HCT116 (cell line): ENCODE measurements around the gene DLG2. TPM values are rescaled to one million over a fixed set of nuclear protein-coding genes. Genes with fewer than 3 reads are reported as not detected.

Source experiments
- ATAC-seq: fragments of 200-7000 bp; cut with Tn5 transposase; 2 replicates; pipeline ENCODE4 v1.9.1; 2020; ENCODE audit warnings: mild to moderate bottlenecking, moderate library complexity
- BruUV-seq: library from RNA; stranded (reverse); fragments of 400-500 nt; replicated peaks from 2 replicates; lab custom pipeline; 2021; lab: Mats Ljungman, UMichigan
- CTCF ChIA-PET: fragments of 300-600 bp; sonication (Branson Sonifier 250); formaldehyde crosslinking; loops from one replicate; lab custom pipeline; 2021; ENCODE audit warnings: antibody characterized with exemption; lab: Charles Lee
- POLR2A ChIA-PET: fragments of 300-600, 350-600 bp; sonication (Branson Sonifier 250); formaldehyde crosslinking; loops from one replicate; lab custom pipeline; 2021; ENCODE audit warnings: antibody characterized with exemption; lab: Charles Lee
- RAD21 ChIA-PET, 2 experiments: fragments of 300-600 bp; sonication (Branson Sonifier 250); formaldehyde crosslinking; loops; one replicate each; lab custom pipeline; 2023; ENCODE audit warnings: low total read pairs in 2 of 2; ENCODE audit not compliant: uncharacterized antibody in 2 of 2, unreplicated experiment in 2 of 2, low non-redundant PET in 1 of 2; lab: Charles Lee
- DNase-seq: peaks from one replicate; pipeline ENCODE4 v3.0.0-alpha.2; 2010; ENCODE audit warnings: low read depth, low spot score
- H2AFZ ChIP-seq: fragments of 200-600 bp; shearing (Covaris generic), sonication (generic); 2 replicates; pipeline ENCODE4 v1.6.1; 2017; ENCODE audit warnings: low read depth, mixed run types, mixed read lengths, antibody characterized with exemption, low read length; ENCODE audit not compliant: poor library complexity, severe bottlenecking
- H3K27ac ChIP-seq: 2 replicates; pipeline ENCODE4 v1.5.1; 2012; ENCODE audit warnings: low read depth, low read length
- H3K27me3 ChIP-seq: fragments of 200-600 bp; sonication (generic); 2 replicates; pipeline ENCODE4 v1.6.1; 2016; ENCODE audit warnings: mixed run types, low read length, mixed read lengths; ENCODE audit not compliant: insufficient read depth
- H3K36me3 ChIP-seq, 2 experiments: fragments of 200-500 bp in 1 of 2; fragments of 200-600 bp in 1 of 2; sonication (Bioruptor generic) in 1 of 2; sonication (generic) in 1 of 2; 2 replicates each; pipeline versions ENCODE4 v1.5.1 to v1.6.1; 2014 to 2016; ENCODE audit warnings: low read length in 2 of 2, inconsistent platforms in 1 of 2, mixed read lengths in 1 of 2, mixed run types in 1 of 2; ENCODE audit not compliant: insufficient read depth in 2 of 2, control insufficient read depth in 1 of 2
- H3K4me1 ChIP-seq, 2 experiments: fragments of 200-600 bp in 1 of 2; sonication (generic) in 1 of 2; 2 replicates each; pipeline versions ENCODE4 v1.5.1 to v1.6.1; 2012 to 2017; ENCODE audit warnings: low read length in 2 of 2, inconsistent platforms in 1 of 2, mild to moderate bottlenecking in 1 of 2, mixed read lengths in 1 of 2, mixed run types in 1 of 2, moderate library complexity in 1 of 2; ENCODE audit not compliant: insufficient read depth in 2 of 2, control insufficient read depth in 1 of 2
- H3K4me2 ChIP-seq: fragments of 200-600 bp; sonication (generic); 2 replicates; pipeline ENCODE4 v1.6.1; 2017; ENCODE audit warnings: mixed run types, low read length, mixed read lengths
- H3K4me3 ChIP-seq, 2 experiments: fragments of 200-600 bp in 1 of 2; sonication (generic) in 1 of 2; replicated peaks in 1 of 2; 2 replicates each; pipeline ENCODE4 v1.5.1; 2011 to 2016; ENCODE audit warnings: low read length in 2 of 2, control low read depth in 1 of 2, low read depth in 1 of 2, mild to moderate bottlenecking in 1 of 2, mixed read lengths in 1 of 2, mixed run types in 1 of 2
- H3K79me2 ChIP-seq: fragments of 200-600 bp; sonication (generic); 2 replicates; pipeline ENCODE4 v1.6.1; 2017; ENCODE audit warnings: mild to moderate bottlenecking, mixed run types, low read length, moderate library complexity, mixed read lengths; ENCODE audit not compliant: insufficient read depth
- H3K9ac ChIP-seq: fragments of 200-600 bp; sonication (generic); 2 replicates; pipeline ENCODE4 v1.6.1; 2016; ENCODE audit warnings: low read length, mixed read lengths
- H3K9me2 ChIP-seq: fragments of 200-600 bp; sonication (generic), shearing (Covaris generic); 2 replicates; pipeline ENCODE4 v1.6.1; 2017; ENCODE audit warnings: mixed run types, mild to moderate bottlenecking, moderate library complexity; ENCODE audit not compliant: insufficient read depth
- H3K9me3 ChIP-seq, 2 experiments: fragments of 200-500 bp in 1 of 2; fragments of 200-600 bp in 1 of 2; sonication (Bioruptor generic) in 1 of 2; sonication (generic) in 1 of 2; 2 replicates each; pipeline ENCODE4 v1.6.1; 2014 to 2017; ENCODE audit warnings: low read length in 2 of 2, mixed read lengths in 2 of 2, inconsistent platforms in 1 of 2, low read depth in 1 of 2, mild to moderate bottlenecking in 1 of 2, mixed run types in 1 of 2, moderate library complexity in 1 of 2; ENCODE audit not compliant: control insufficient read depth in 1 of 2, insufficient read depth in 1 of 2
- H4K20me1 ChIP-seq: fragments of 200-600 bp; sonication (generic), shearing (Covaris generic); 2 replicates; pipeline ENCODE4 v1.6.1; 2017; ENCODE audit warnings: mixed run types, mild to moderate bottlenecking, moderate library complexity; ENCODE audit not compliant: insufficient read depth
- CEBPB ChIP-seq: IDR thresholded peaks from 2 replicates; pipeline ENCODE4 v1.6.1; 2012; ENCODE audit warnings: low read depth
- CTCF ChIP-seq, 3 experiments: fragments of 200-600 bp in 1 of 3; sonication (generic) in 1 of 3; IDR thresholded peaks in 2 of 3; conservative IDR thresholded peaks in 1 of 3; 2 replicates each; pipeline ENCODE4 v1.5.1; 2012 to 2017; ENCODE audit warnings: low read depth in 2 of 3, low read length in 2 of 3, antibody characterized with exemption in 1 of 3, borderline replicate concordance in 1 of 3, control low read depth in 1 of 3, mild to moderate bottlenecking in 1 of 3, mixed read lengths in 1 of 3, mixed run types in 1 of 3, moderate library complexity in 1 of 3; ENCODE audit not compliant: insufficient read depth in 1 of 3
- EZH2phosphoT487 ChIP-seq: fragments of 200-600 bp; IDR thresholded peaks from 2 replicates; pipeline ENCODE4 v1.6.1; 2018; ENCODE audit warnings: antibody characterized with exemption, borderline replicate concordance
- JUND ChIP-seq: IDR thresholded peaks from 2 replicates; pipeline ENCODE4 v1.6.1; 2012
- POLR2AphosphoS5 ChIP-seq: IDR thresholded peaks from 2 replicates; pipeline ENCODE4 v1.6.1; 2011; ENCODE audit warnings: mild to moderate bottlenecking, low read depth, low read length, moderate library complexity
- SP1 ChIP-seq: IDR thresholded peaks from 2 replicates; pipeline ENCODE4 v1.6.1; 2012; ENCODE audit warnings: low read depth
- SRF ChIP-seq: IDR thresholded peaks from 2 replicates; pipeline ENCODE4 v1.6.1; 2012; ENCODE audit warnings: low read depth
- TCF7L2 ChIP-seq: IDR thresholded peaks from 2 replicates; pipeline ENCODE4 v1.7.0; 2011; ENCODE audit warnings: borderline replicate concordance, inconsistent platforms; ENCODE audit not compliant: insufficient read depth, insufficient read length; ENCODE audit errors: extremely low read depth
- ZBTB33 ChIP-seq: IDR thresholded peaks from 2 replicates; pipeline ENCODE4 v1.6.1; 2011; ENCODE audit warnings: mild to moderate bottlenecking, low read length, moderate library complexity; ENCODE audit not compliant: insufficient replicate concordance; ENCODE audit errors: extremely low read depth
- ZNF274 ChIP-seq: fragments of 200-500 bp; sonication (Bioruptor generic); IDR thresholded peaks from 2 replicates; pipeline ENCODE4 v1.6.1; 2014; ENCODE audit warnings: mild to moderate bottlenecking, low read depth, low read length, inconsistent platforms
- intact Hi-C: fragments of 100-400 bp; cut with micrococcal nuclease; formaldehyde crosslinking; loops from 2 replicates; pipeline ENCODE4 v1.10.0; 2022
- total RNA-seq: library from RNA; stranded (reverse); gene quantifications from one replicate; pipeline ENCODE4 v1.2.1, GENCODE V29; 2021; ENCODE audit not compliant: unreplicated experiment
- TF ChIP-seq, protein P1 (sequence below): IDR thresholded peaks from 2 replicates; pipeline ENCODE4 v1.6.1; 2012; ENCODE audit warnings: low read depth

DLG2 gene
- total RNA-seq, 1 experiment from 2014 or later: 2.4 TPM

GRCh38 chr11:83540728-83541127 is 2086.4 kb downstream of the DLG2 start:
- Histone ChIP-seq H3K4me1 (no peaks in the 10 kb centered on the region), H2AFZ (no peak overlapping the region), H3K36me3 (no peaks in the 10 kb centered on the region), H3K4me3 (no peak overlapping the region), H4K20me1 (no peaks in the 10 kb centered on the region), H3K4me2 (no peak overlapping the region), H3K27ac (no peak overlapping the region), H3K9me2 (no peaks in the 10 kb centered on the region), H3K9ac (no peak overlapping the region), H3K27me3 (peaks cover 54% of the 10 kb centered on the region), H3K79me2 (no peaks in the 10 kb centered on the region), H3K9me3 (no peaks in the 10 kb centered on the region)
- CTCF ChIA-PET: no interaction called here
- DNase-seq: no peak
- POLR2A ChIA-PET: no interaction called here
- no TSS peak for BruUV-seq
- RAD21 ChIA-PET: no interaction called here
- TF ChIP-seq ZBTB33: no peak
- no peak for TF ChIP-seq TCF7L2
- TF ChIP-seq, protein P1, sequence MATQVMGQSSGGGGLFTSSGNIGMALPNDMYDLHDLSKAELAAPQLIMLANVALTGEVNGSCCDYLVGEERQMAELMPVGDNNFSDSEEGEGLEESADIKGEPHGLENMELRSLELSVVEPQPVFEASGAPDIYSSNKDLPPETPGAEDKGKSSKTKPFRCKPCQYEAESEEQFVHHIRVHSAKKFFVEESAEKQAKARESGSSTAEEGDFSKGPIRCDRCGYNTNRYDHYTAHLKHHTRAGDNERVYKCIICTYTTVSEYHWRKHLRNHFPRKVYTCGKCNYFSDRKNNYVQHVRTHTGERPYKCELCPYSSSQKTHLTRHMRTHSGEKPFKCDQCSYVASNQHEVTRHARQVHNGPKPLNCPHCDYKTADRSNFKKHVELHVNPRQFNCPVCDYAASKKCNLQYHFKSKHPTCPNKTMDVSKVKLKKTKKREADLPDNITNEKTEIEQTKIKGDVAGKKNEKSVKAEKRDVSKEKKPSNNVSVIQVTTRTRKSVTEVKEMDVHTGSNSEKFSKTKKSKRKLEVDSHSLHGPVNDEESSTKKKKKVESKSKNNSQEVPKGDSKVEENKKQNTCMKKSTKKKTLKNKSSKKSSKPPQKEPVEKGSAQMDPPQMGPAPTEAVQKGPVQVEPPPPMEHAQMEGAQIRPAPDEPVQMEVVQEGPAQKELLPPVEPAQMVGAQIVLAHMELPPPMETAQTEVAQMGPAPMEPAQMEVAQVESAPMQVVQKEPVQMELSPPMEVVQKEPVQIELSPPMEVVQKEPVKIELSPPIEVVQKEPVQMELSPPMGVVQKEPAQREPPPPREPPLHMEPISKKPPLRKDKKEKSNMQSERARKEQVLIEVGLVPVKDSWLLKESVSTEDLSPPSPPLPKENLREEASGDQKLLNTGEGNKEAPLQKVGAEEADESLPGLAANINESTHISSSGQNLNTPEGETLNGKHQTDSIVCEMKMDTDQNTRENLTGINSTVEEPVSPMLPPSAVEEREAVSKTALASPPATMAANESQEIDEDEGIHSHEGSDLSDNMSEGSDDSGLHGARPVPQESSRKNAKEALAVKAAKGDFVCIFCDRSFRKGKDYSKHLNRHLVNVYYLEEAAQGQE: no peak
- no peak for TF ChIP-seq SP1
- no peak for TF ChIP-seq JUND
- no peak for TF ChIP-seq EZH2phosphoT487
- TF ChIP-seq CEBPB: no peak
- TF ChIP-seq POLR2AphosphoS5: no peak
- TF ChIP-seq SRF: no peak
- TF ChIP-seq ZNF274: no peak
- no peak for TF ChIP-seq CTCF (IDR thresholded peaks at IDR 0.05 in 2 of 3, conservative IDR thresholded peaks at IDR 0.05 in 1 of 3; ENCODE audit: borderline replicate concordance in 1 of 3, insufficient read depth in 1 of 3, low read depth in 2 of 3, low read length in 2 of 3)
- intact Hi-C loops: no loop called here
- ATAC-seq: no peak
